A549 (cell line): Measurements from ENCODE around the gene ADARB2. TPM values are rescaled to one million over a fixed set of nuclear protein-coding genes. Genes with fewer than 3 reads are reported as not detected.

Experiments used
- ATAC-seq, 2 experiments: fragments of 200-7000 bp in 1 of 2; fragments of >200 bp in 1 of 2; cut with Nextera tagmentation in 1 of 2; cut with Tn5 transposase in 1 of 2; 3 replicates each; pipeline versions ENCODE4 v1.8.0 to v1.9.1; 2018 to 2020; ENCODE audit warnings: mild to moderate bottlenecking in 1 of 2, moderate library complexity in 1 of 2
- CTCF ChIA-PET: fragments of 300-600 bp; sonication (Branson Sonifier 250); formaldehyde crosslinking; extraction: SDS; loops from one replicate; lab custom pipeline; 2021; ENCODE audit warnings: antibody characterized with exemption, inconsistent platforms; lab: Yijun Ruan, JAX
- POLR2A ChIA-PET: fragments of 350-600 bp; formaldehyde crosslinking; extraction: SDS; loops from one replicate; lab custom pipeline; 2021; ENCODE audit warnings: antibody characterized with exemption, inconsistent platforms; lab: Yijun Ruan, JAX
- DNase-seq, 2 experiments: peaks; one replicate each; pipeline versions ENCODE4 v3.0.0 to v3.0.0-alpha.2; 2011 to 2016; ENCODE audit warnings: low read depth in 1 of 2, low spot score in 1 of 2
- FAIRE-seq: peaks from 2 replicates; lab custom pipeline; 2011; peaks lifted over from hg19 to GRCh38; lab: Jason Lieb, UNC
- H3K27ac ChIP-seq, 2 experiments: fragments of >200 bp; sonication (Bioruptor Twin); formaldehyde crosslinking; 3 replicates each; pipeline ENCODE4 v1.5.1; 2016 to 2017
- H3K4me1 ChIP-seq: fragments of >200 bp; sonication (Bioruptor Twin); formaldehyde crosslinking; 3 replicates; pipeline ENCODE4 v1.6.1; 2016
- H3K4me2 ChIP-seq: fragments of >200 bp; sonication (Bioruptor Twin); formaldehyde crosslinking; 3 replicates; pipeline ENCODE4 v1.6.1; 2016
- H3K4me3 ChIP-seq: fragments of >200 bp; sonication (Bioruptor Twin); formaldehyde crosslinking; 3 replicates; pipeline ENCODE4 v1.5.1; 2016
- H3K9me3 ChIP-seq: fragments of >200 bp; sonication (Bioruptor Twin); formaldehyde crosslinking; 3 replicates; pipeline ENCODE4 v1.6.1; 2016
- ATOH8 ChIP-seq: fragments of 250-450 bp; sonication (Bioruptor Pico); IDR thresholded peaks from 2 replicates; pipeline ENCODE4 v1.5.0; 2020; ENCODE audit warnings: low read depth, mild to moderate bottlenecking, moderate library complexity
- CHD2 ChIP-seq: fragments of 150-350 bp; IDR thresholded peaks from 2 replicates; pipeline ENCODE4 v1.6.1; 2014; ENCODE audit warnings: low read length; ENCODE audit not compliant: partially characterized antibody
- CHD4 ChIP-seq: fragments of 200-600 bp; sonication (generic); IDR thresholded peaks from 2 replicates; pipeline ENCODE4 v1.6.1; 2016; ENCODE audit warnings: antibody characterized with exemption, mild to moderate bottlenecking, borderline replicate concordance
- CTCF ChIP-seq: fragments of >200 bp; sonication (Bioruptor Twin); formaldehyde crosslinking; IDR thresholded peaks from 3 replicates; pipeline ENCODE4 v1.5.1; 2016
- EHMT2 ChIP-seq: fragments of 200-600 bp; sonication (generic); IDR thresholded peaks from 2 replicates; pipeline ENCODE4 v1.6.1; 2016; ENCODE audit warnings: antibody characterized with exemption, low read depth, mild to moderate bottlenecking, moderate library complexity
- EP300 ChIP-seq, 2 experiments: fragments of >200 bp; sonication (Bioruptor Twin); formaldehyde crosslinking; IDR thresholded peaks; 2 replicates in 1 of 2; 3 replicates in 1 of 2; pipeline ENCODE4 v1.6.1; 2016 to 2017
- HDAC2 ChIP-seq: fragments of 200-600 bp; sonication (generic); IDR thresholded peaks from 2 replicates; pipeline ENCODE4 v1.6.1; 2016
- HEYL ChIP-seq: fragments of 250-450 bp; sonication (Bioruptor Pico); IDR thresholded peaks from 2 replicates; pipeline ENCODE4 v1.8.0; 2021; ENCODE audit warnings: mild to moderate bottlenecking, moderate library complexity
- JUNB ChIP-seq: fragments of >200 bp; sonication (Bioruptor Twin); formaldehyde crosslinking; IDR thresholded peaks from 2 replicates; pipeline ENCODE4 v1.6.1; 2016
- KDM5A ChIP-seq: fragments of 200-600 bp; sonication (generic); IDR thresholded peaks from 2 replicates; pipeline ENCODE4 v1.6.1; 2016; ENCODE audit warnings: antibody characterized with exemption, mild to moderate bottlenecking
- MAFK ChIP-seq: fragments of 450-650 bp; IDR thresholded peaks from 2 replicates; pipeline ENCODE4 v1.6.1; 2014; ENCODE audit not compliant: partially characterized antibody
- MAX ChIP-seq: IDR thresholded peaks from 2 replicates; pipeline ENCODE4 v1.6.1; 2012
- MAZ ChIP-seq: fragments of 150-350 bp; IDR thresholded peaks from 2 replicates; pipeline ENCODE4 v1.6.1; 2014; ENCODE audit warnings: antibody characterized with exemption, low read depth, low read length, borderline replicate concordance
- MYC ChIP-seq: IDR thresholded peaks from 2 replicates; pipeline ENCODE4 v1.6.1; 2012; ENCODE audit warnings: mild to moderate bottlenecking, inconsistent platforms, low read length, improper control_type of control experiment, borderline replicate concordance
- POLR2AphosphoS2 ChIP-seq: conservative IDR thresholded peaks from 2 replicates; pipeline ENCODE4 v1.6.1; 2012; ENCODE audit warnings: low read length, improper control_type of control experiment, inconsistent platforms
- RAD21 ChIP-seq, 2 experiments: fragments of >200 bp in 1 of 2; sonication (Bioruptor Twin) in 1 of 2; formaldehyde crosslinking in 1 of 2; IDR thresholded peaks in 1 of 2; conservative IDR thresholded peaks in 1 of 2; 2 replicates in 1 of 2; 3 replicates in 1 of 2; pipeline ENCODE4 v1.6.1; 2012 to 2018; ENCODE audit warnings: inconsistent platforms in 1 of 2
- RARB ChIP-seq: fragments of 250-450 bp; sonication (Bioruptor Pico); IDR thresholded peaks from 2 replicates; pipeline ENCODE4 v1.8.0; 2021; ENCODE audit warnings: mild to moderate bottlenecking, moderate library complexity
- REST ChIP-seq: fragments of 200-600 bp; sonication (generic); IDR thresholded peaks from 2 replicates; pipeline ENCODE4 v1.6.1; 2016; ENCODE audit warnings: antibody characterized with exemption, mild to moderate bottlenecking, moderate library complexity
- RFX5 ChIP-seq: fragments of 450-650 bp; IDR thresholded peaks from 2 replicates; pipeline ENCODE4 v1.7.1; 2014; ENCODE audit warnings: antibody characterized with exemption, mild to moderate bottlenecking, moderate library complexity
- ZFP36 ChIP-seq: fragments of 450-650 bp; IDR thresholded peaks from 2 replicates; pipeline ENCODE4 v1.6.1; 2014; ENCODE audit warnings: borderline replicate concordance; ENCODE audit not compliant: partially characterized antibody
- ZNF302 ChIP-seq: fragments of 250-450 bp; sonication (Bioruptor Pico); IDR thresholded peaks from 2 replicates; pipeline ENCODE4 v1.9.0; 2021; ENCODE audit warnings: inconsistent platforms, mild to moderate bottlenecking, moderate library complexity
- WGBS: methylation state at CpG from one replicate; pipeline ENCODE4 v1.1.6; 2017; ENCODE audit errors: missing lambda C conversion rate; 5-methylcytosine and 5-hydroxymethylcytosine counted together
- polyA plus RNA-seq, 4 experiments: library from polyadenylated mRNA; depleted of rRNA in 3 of 4; stranded (reverse); fragments of >200 nt; fragmentation: RNase III in 1 of 4; extraction: RNeasy Plus Mini Kit Qiagen cat#74134 plus additional on column Dnase treatment in 1 of 4; gene quantifications; 2 replicates in 3 of 4; 3 replicates in 1 of 4; pipeline ENCODE4 v1.2.3, GENCODE V29; 2011 to 2017

The ADARB2 gene
- polyA plus RNA-seq, 2 of the 4 experiments (the other 2 are of a cell fraction) = not detected

- FAIRE-seq (no peak), ATAC-seq (no peak), DNase-seq (no peak)
- Histone ChIP-seq H3K9me3 (no peaks in the 10 kb centered on the region), H3K4me1 (no peaks in the 10 kb centered on the region), H3K4me2 (no peak overlapping the region), H3K4me3 (no peak overlapping the region), H3K27ac (no peak overlapping the region)
- POLR2A ChIA-PET = no interaction called here
- CTCF ChIA-PET = no interaction called here
- WGBS = 40% methylated on average over 15 of the region's 22 CpGs
- TF ChIP-seq MYC (no peak), ZNF302 (CRISPR knock-in tag) (no peak), MAFK (no peak), CHD4 (no peak), CHD2 (no peak), KDM5A (no peak), MAX (no peak), MAZ (no peak), RAD21 (conservative IDR thresholded peaks at IDR 0.05 in 1 of 2, IDR thresholded peaks at IDR 0.05 in 1 of 2) (no peak), RFX5 (no peak)
These were observed 110.9 kb downstream of the ADARB2 start for GRCh38 chr10:1626410-1626809.

- DNase-seq (no peak), FAIRE-seq (no peak), ATAC-seq (peak in 1 of 2 experiments; percentile 30; a peak in 1 of 6 replicates)
- ChIA-PET POLR2A (no interaction called here), CTCF (no interaction called here)
- Histone ChIP-seq H3K4me1 (no peaks in the 10 kb centered on the region), H3K4me3 (no peak overlapping the region), H3K9me3 (no peaks in the 10 kb centered on the region), H3K27ac (no peak overlapping the region), H3K4me2 (no peak overlapping the region)
- TF ChIP-seq ZNF302 (CRISPR knock-in tag) = no peak
- TF ChIP-seq EP300 (IDR thresholded peaks at IDR 0.05) = no peak
- TF ChIP-seq ZFP36 = no peak
- TF ChIP-seq CHD2 = no peak
- no peak for TF ChIP-seq RARB
- no peak for TF ChIP-seq ATOH8 (CRISPR knock-in tag)
- no peak for TF ChIP-seq JUNB
- no peak for TF ChIP-seq REST
- no peak for TF ChIP-seq POLR2AphosphoS2
- TF ChIP-seq CTCF = no peak
- TF ChIP-seq HEYL (CRISPR knock-in tag) = no peak
- no peak for TF ChIP-seq HDAC2
- no peak for TF ChIP-seq MAFK
- TF ChIP-seq EHMT2 = no peak
- TF ChIP-seq, all 56 proteins: peak for 0
- WGBS = 35% methylated on average over 10 of the region's 11 CpGs
These were observed 111.6 kb downstream of the ADARB2 start for GRCh38 chr10:1625731-1626130.
